GM12874 (cell line): ENCODE measurements around the gene ABI3BP.

ENCODE experiments used
- TF ChIP-seq, protein P1 (sequence below): IDR thresholded peaks from 2 replicates; pipeline ENCODE4 v1.5.1; 2011; ENCODE audit warnings: low read depth, mild to moderate bottlenecking, control low read depth, low read length, moderate library complexity; ENCODE audit not compliant: insufficient read depth

The ABI3BP gene

DNA sequence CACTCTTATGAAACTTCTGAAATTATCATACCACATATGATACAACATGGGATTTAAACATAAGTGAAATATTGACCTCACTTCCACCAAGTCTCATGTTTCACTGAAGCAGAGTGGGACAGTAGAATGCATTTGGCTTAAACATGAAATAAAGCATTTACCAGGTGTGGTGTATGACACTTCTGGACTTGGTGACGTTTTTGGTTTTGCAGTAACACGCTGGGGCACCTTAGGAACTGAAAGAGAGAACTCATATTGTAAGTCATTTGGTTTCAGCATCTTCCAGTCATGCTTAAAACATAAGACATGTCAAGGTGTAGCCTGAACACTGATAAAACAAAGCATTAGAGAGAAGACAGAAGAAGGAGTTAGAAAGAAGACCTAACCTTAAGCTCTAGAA is 188.6 kb downstream of the ABI3BP start:
- TF ChIP-seq, protein P1, sequence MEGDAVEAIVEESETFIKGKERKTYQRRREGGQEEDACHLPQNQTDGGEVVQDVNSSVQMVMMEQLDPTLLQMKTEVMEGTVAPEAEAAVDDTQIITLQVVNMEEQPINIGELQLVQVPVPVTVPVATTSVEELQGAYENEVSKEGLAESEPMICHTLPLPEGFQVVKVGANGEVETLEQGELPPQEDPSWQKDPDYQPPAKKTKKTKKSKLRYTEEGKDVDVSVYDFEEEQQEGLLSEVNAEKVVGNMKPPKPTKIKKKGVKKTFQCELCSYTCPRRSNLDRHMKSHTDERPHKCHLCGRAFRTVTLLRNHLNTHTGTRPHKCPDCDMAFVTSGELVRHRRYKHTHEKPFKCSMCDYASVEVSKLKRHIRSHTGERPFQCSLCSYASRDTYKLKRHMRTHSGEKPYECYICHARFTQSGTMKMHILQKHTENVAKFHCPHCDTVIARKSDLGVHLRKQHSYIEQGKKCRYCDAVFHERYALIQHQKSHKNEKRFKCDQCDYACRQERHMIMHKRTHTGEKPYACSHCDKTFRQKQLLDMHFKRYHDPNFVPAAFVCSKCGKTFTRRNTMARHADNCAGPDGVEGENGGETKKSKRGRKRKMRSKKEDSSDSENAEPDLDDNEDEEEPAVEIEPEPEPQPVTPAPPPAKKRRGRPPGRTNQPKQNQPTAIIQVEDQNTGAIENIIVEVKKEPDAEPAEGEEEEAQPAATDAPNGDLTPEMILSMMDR = no peak

DNA sequence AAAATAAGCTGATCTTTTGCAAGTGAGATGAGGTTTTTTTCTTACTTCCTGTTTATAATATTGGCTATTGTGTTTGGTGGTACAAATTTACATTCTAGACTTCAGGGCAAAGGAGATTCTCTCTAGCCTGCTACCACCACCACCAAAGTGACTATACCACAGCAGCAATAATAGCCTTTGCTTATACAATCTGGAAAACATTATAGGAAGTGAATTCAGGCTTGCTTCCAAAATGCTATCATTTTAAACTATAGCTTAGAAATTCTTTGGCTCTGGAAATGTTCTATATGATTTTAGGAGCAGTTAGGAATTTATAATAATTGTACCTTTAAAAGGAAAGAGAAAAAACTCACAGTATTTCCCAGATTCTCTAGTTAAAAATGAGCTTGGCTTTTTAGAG is 189.5 kb downstream of the ABI3BP start:
- TF ChIP-seq, protein P1 = no peak

DNA sequence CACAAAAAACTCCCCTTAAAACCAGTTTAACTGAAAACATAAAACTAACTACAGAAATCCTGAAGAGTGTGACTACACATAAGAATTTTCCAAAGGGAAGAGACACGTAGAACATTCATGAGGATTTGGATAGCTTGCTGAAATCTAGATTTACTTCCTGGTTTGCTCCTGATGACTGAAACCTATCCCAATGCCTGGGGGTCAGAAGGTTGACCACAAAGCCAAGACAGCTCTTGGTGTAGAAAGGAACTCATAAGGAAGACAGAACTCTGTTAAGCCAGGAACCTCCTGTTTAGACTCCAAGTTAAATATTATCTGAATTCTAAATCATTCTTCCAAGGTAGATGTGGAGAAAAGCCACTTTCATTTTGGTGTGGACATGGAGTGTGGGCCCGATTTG is 191.1 kb downstream of the ABI3BP start:
- TF ChIP-seq, protein P1 = no peak

DNA sequence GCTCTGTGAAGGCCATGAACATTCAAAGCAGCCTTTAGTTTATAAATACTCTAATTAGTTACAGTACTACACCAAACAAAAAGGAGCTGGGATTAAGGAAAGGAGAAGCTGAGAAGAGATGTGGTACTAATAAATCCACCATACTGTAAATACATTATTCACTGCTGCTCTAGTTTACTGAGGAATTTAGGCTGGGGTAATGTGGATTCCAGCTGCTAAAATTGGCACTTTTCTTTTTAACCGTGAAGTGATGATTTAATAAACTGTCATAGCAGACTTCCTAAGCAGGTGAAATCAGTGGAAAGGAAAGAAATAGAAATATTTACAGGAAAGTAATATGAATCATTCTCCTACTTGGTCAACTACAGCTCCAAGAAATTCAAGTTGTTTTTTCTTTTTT is 195.2 kb downstream of the ABI3BP start:
- TF ChIP-seq, protein P1 = no peak

DNA sequence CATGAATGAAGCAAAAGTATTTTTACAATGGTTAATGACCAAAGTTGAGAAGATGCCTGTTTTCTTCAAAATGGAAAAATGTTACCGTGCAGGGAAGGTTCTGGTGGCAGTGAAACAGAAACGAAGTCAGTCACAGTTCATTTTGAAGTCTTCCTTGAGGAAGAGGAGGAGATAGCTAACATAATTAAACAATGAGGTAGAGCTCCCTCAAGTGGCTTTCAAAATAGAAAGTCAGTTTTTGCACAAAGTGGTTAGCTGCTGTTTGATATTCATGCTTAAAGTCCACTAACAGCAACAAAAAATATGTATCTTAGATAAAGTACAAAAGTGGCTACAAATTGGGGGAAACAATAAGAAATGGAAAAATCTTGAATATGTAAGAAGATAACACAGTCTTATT is 196.7 kb downstream of the ABI3BP start:
- TF ChIP-seq, protein P1 = peak; percentile 13; the same call in 1 of the 2 replicates

DNA sequence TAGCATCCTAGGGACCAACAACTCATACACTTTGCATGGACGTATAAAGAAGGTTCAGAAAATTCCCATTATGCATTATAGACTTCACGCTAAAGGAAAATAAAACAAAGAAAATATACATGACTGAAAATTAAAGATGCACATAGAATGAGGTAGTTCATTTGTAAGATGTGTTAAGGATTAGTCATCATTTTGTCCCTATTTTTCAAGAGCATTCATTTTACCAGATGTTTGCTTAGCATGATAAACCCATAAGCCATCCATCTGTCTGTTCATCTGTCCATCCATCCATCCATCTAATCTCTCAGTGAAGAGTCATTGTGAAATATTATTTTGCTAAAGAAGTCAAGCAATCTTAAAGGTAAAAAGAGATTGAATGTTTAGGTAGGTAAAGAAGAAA is 203.6 kb downstream of the ABI3BP start:
- TF ChIP-seq, protein P1 = no peak

DNA sequence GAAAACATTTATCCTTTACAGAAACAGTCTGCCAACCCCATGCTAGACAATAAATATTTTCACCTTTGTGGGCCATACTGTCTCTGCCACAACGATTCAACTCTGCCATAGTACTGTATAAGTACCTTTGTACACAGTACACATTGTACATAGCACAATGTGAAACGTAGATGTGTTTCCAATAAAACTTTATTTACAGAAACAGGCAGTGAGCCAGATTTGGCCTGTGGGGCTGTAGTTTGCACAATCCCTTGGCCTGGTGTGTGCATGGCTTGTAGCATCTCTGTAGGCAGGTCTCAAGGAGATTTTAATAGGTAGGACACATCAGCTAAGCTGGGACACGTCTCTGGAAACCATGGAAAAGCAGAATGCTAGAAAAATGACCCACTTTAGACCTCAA is 209.6 kb downstream of the ABI3BP start:
- TF ChIP-seq, protein P1 = no peak

DNA sequence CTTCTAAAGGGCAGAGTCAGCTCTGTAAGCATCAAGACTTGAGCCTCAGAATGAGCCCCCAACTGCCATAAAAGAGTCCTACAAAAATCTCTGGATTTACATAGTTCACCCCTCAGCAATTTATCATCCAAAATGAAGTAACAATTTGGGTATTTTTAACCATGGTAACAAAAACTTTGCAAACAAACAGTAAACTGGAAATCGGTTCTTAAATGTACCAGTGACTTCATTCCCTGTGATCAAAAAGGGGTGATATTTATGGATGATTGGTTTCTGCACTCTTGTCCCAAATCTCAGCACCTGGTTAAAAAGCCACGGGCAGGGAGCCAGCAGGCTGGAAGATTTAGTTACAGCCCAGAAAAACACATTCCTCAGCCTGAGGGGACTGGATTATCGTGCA is 210.3 kb downstream of the ABI3BP start:
- TF ChIP-seq, protein P1 = no peak
